ENCODE measurements around the gene TTLL12. TPM values are rescaled to one million over a fixed set of nuclear protein-coding genes. Genes with fewer than 3 reads are reported as not detected.

The TTLL12 gene
- total RNA-seq, 4 donors from 2014 or later: 38.5 to 50.4 (median 41.9) TPM

GRCh38 chr22:43228330-43228729 is 41.4 kb upstream of the TTLL12 start:
- peaks cover 0 to 17% (median 0%) of the 10 kb centered on the region in 4 donors for H3K4me1 ChIP-seq
- H3K27ac ChIP-seq: no peak overlapping the region
- no peaks in the 10 kb centered on the region for H3K36me3 ChIP-seq
- 73% methylated on average over 8 of the region's 8 CpGs for WGBS, 2 donors
- DNase-seq (ENCODE audit: low spot score in 2 of 2): no peak
- H3K27me3 ChIP-seq: peaks cover 0 to 7% of the 10 kb centered on the region in 2 donors
- TF ChIP-seq CTCF (IDR thresholded peaks at IDR 0.05) (peak in 2 of 5 experiments; percentile 13 to 19), EP300 (IDR thresholded peaks at IDR 0.05) (no peak)
- H3K9me3 ChIP-seq: no peaks in the 10 kb centered on the region
- H3K4me3 ChIP-seq: no peak overlapping the region

- 43 to 52% methylated on average over 8 to 16 of the region's 17 CpGs for WGBS, 2 donors
Measured at GRCh38 chr22:43227239-43227630, 40.3 kb upstream of the TTLL12 start.

DNA sequence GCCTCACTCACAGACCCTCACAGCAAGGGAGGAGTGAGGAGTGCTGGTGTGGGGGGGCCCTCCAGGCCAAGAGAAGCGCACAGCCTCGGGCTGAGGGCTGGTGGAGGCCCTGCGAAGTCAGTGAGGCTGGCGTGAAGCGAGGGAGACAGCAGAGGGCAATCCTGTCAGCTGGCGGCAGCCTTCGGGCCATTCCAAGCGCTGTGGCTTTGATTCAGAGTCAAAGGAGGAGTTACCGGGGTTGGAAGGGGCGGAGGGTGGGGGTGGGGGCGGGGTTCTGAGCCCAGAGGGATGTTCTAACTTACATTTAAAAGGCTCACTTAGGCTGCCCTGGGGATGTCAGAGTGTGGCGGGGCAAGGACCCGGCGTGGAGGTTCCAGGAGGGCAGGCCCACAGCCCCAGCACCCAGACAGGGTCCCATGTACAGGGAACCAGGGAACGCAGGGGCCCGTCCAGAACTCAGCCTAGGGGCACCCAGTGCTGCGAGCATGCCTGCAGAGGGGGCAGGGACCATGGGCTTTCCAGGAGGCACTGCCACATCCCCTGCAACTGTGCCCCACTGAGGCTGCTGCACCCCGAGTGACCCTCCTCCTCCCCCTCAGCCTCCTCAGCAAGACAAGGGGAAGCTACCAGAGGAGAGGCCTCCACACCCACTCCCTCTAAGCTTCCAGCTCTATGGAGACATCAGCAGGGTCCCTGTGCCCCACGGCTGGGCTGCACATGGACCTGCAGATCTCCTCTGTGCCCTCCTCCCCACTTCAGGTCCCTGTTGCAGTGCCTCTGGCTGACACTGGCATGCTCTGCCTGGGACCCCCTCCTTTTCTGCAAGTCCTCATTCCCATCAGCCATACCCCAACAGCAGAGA is 39.7 kb upstream of the TTLL12 start:
- peaks cover 0 to 33% (median 4%) of the 10 kb centered on the region in 4 donors for H3K4me1 ChIP-seq
- no peak overlapping the region for H3K4me3 ChIP-seq
- no peaks in the 10 kb centered on the region for H3K9me3 ChIP-seq
- peak overlapping the region in 3 of 4 donors; percentile 8 to 48 (median 30) for H3K27ac ChIP-seq
- no peaks in the 10 kb centered on the region for H3K36me3 ChIP-seq
- peaks cover 0 to 7% of the 10 kb centered on the region in 2 donors for H3K27me3 ChIP-seq
- 38 to 40% methylated on average over 18 of the region's 19 CpGs for WGBS, 2 donors
- TF ChIP-seq EP300 (IDR thresholded peaks at IDR 0.05) (no peak), CTCF (IDR thresholded peaks at IDR 0.05) (no peak), POLR2A (IDR thresholded peaks at IDR 0.05) (no peak)
- no peak for DNase-seq (ENCODE audit: low spot score in 2 of 2)

More at GRCh38 chr22:43227239-43227630, 40.3 kb upstream of the TTLL12 start:
- Histone ChIP-seq H3K27ac (peak overlapping the region in 1 of 4 donors; percentile 2), H3K27me3 (peaks cover 0 to 7% of the 10 kb centered on the region in 2 donors), H3K4me3 (no peak overlapping the region), H3K4me1 (peaks cover 0 to 27% (median 3%) of the 10 kb centered on the region in 4 donors), H3K9me3 (no peaks in the 10 kb centered on the region), H3K36me3 (no peaks in the 10 kb centered on the region)
- TF ChIP-seq CTCF (IDR thresholded peaks at IDR 0.05): no peak
- TF ChIP-seq EP300 (IDR thresholded peaks at IDR 0.05): no peak
- no peak for TF ChIP-seq POLR2A (IDR thresholded peaks at IDR 0.05)
- DNase-seq (ENCODE audit: low spot score in 2 of 2): peak in 1 of 2 donors; percentile 58

DNA sequence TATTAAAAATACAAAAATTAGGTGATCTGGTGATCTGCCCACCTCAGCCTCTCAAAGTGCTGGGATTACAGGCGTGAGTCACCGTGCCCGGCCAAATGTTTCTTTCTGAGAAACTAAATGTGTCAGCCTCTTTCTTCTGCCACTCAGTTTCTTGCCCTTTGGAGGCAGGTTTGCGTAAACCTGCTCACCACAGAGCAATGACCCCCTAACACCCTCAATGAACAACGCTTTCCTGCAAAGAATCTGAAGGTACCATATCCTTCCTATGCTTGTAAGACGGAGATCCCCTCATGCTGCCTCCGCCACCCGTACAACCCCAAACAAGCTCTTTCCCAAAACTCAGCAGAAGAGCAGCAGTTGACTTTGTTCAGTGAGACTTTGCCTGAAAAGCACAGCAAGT is 38.7 kb upstream of the TTLL12 start:
- peak overlapping the region in 1 of 4 donors; percentile 48 for H3K27ac ChIP-seq
- H3K4me3 ChIP-seq: no peak overlapping the region
- WGBS, 2 donors: 96 to 99% methylated on average over 8 of the region's 8 CpGs
- no peaks in the 10 kb centered on the region for H3K9me3 ChIP-seq
- TF ChIP-seq CTCF (IDR thresholded peaks at IDR 0.05) (no peak), POLR2A (IDR thresholded peaks at IDR 0.05) (no peak), EP300 (IDR thresholded peaks at IDR 0.05) (no peak)
- no peak for DNase-seq (ENCODE audit: low spot score in 2 of 2)
- peaks cover 0 to 1% of the 10 kb centered on the region in 2 donors for H3K27me3 ChIP-seq
- peaks cover 0 to 34% (median 4%) of the 10 kb centered on the region in 4 donors for H3K4me1 ChIP-seq
- H3K36me3 ChIP-seq: no peaks in the 10 kb centered on the region

DNA sequence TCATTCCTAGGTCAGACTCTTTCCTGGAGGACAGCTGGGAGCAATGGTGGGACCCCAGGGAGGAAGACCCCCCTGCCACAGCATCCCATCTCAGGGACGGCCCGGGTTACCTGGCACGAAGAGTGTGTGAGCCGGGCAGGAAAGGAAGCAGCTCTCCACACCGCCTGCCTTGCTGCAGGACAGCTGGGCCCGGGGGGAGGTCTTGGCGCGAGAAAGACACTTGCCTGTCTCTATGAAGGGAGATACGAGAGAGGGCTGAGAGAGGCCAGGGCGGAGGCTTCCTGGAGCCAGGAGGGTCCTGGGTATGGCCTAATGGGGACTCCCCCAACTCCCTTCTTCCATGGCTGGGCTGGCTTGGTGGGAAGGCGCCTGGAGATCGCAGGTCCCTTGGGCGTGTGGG is 36.1 kb upstream of the TTLL12 start:
- H3K27ac ChIP-seq: no peak overlapping the region
- 93 to 94% methylated on average over 12 to 13 of the region's 13 CpGs for WGBS, 2 donors

More for the DNA sequence above, 36.1 kb upstream of the TTLL12 start:
- TF ChIP-seq POLR2A (IDR thresholded peaks at IDR 0.05) (no peak), CTCF (IDR thresholded peaks at IDR 0.05) (no peak), EP300 (IDR thresholded peaks at IDR 0.05) (no peak)
- Histone ChIP-seq H3K4me3 (no peak overlapping the region), H3K27me3 (no peaks in the 10 kb centered on the region), H3K36me3 (peaks cover 0 to 2% (median 0%) of the 10 kb centered on the region in 3 donors), H3K4me1 (peaks cover 0 to 34% (median 4%) of the 10 kb centered on the region in 4 donors), H3K9me3 (no peaks in the 10 kb centered on the region)
- DNase-seq (ENCODE audit: low spot score in 2 of 2): no peak

All from tibial nerve (tissue), 4 donors.